ENCODE data around the gene EPB41. TPM values are rescaled to one million over a fixed set of nuclear protein-coding genes. Genes with fewer than 3 reads are reported as not detected.
"Not testable (repeated sequence)": the region's sequence is repeated elsewhere in the genome, so short reads cannot be mapped to it uniquely, and the experiment has no call there.

The EPB41 gene
- total and polyA plus RNA-seq, 2 experiments from 2014 or later: 13.2 to 60.8 TPM

DNA sequence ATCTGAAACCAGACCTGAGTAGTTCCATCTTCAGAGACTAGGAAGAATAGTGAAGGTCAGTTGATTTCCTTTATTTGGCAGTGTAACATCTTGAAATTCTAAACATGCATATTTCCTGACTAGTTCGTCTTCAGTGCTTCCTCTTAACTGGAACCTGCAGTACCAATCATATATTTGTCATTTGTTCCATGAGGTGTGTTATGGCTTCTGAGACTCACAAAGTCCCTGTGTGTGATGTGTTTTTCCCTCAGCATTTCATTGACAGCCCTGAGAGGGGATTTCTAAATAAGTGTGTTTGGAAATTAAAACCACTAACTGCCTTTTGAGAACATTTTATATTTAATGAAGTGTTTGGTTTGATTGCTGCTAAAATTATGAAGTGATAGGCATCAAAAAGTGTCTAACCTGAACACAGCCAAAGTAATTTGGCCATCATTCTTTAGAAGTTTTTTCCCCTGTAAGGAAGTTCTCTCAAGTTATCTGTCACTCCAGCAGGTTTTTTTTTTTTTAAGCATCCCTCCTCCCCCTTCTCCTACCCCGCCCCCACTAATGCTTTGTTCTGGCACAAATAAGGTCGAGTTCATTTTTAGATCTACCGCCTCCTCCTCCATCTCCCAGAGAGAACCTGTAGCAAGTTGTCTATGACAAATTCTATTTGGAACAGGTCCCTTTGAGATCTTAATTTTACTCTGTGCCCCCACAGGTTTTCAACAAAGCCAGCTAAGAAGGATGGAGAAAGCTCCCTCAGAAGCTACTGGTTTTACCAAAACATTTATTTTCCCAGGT, 148.0 kb downstream of the EPB41 start:
- WGBS (ENCODE audit: low lambda C conversion rate, missing lambda C conversion rate): 86% methylated on average over 4 of the region's 4 CpGs
- no peaks in the 10 kb centered on the region for H3K9me2 ChIP-seq (replicated peaks; ENCODE audit: insufficient read depth)
- no peak for TF ChIP-seq EZH2phosphoT487 (IDR thresholded peaks at IDR 0.05; ENCODE audit: low read depth, severe bottlenecking, unreplicated experiment)
- TF ChIP-seq, protein P1, sequence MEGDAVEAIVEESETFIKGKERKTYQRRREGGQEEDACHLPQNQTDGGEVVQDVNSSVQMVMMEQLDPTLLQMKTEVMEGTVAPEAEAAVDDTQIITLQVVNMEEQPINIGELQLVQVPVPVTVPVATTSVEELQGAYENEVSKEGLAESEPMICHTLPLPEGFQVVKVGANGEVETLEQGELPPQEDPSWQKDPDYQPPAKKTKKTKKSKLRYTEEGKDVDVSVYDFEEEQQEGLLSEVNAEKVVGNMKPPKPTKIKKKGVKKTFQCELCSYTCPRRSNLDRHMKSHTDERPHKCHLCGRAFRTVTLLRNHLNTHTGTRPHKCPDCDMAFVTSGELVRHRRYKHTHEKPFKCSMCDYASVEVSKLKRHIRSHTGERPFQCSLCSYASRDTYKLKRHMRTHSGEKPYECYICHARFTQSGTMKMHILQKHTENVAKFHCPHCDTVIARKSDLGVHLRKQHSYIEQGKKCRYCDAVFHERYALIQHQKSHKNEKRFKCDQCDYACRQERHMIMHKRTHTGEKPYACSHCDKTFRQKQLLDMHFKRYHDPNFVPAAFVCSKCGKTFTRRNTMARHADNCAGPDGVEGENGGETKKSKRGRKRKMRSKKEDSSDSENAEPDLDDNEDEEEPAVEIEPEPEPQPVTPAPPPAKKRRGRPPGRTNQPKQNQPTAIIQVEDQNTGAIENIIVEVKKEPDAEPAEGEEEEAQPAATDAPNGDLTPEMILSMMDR (IDR thresholded peaks at IDR 0.05; ENCODE audit: poor library complexity): no peak
- TF ChIP-seq EZH2 (IDR thresholded peaks at IDR 0.05; ENCODE audit: borderline replicate concordance): no peak

GRCh38 chr1:29064064-29064463, 149.7 kb downstream of the EPB41 start:
- H3K9me3 ChIP-seq (ENCODE audit: low read depth): no peaks in the 10 kb centered on the region
- no peaks in the 10 kb centered on the region for H3K27me3 ChIP-seq
- H4K20me1 ChIP-seq (ENCODE audit: insufficient read depth, poor library complexity, severe bottlenecking): no peaks in the 10 kb centered on the region
- H3K27ac ChIP-seq: no peak overlapping the region
- TF ChIP-seq, protein P1 (IDR thresholded peaks at IDR 0.05; ENCODE audit: poor library complexity): no peak
- TF ChIP-seq EZH2 (IDR thresholded peaks at IDR 0.05; ENCODE audit: borderline replicate concordance): no peak
- no peak for TF ChIP-seq EZH2phosphoT487 (IDR thresholded peaks at IDR 0.05; ENCODE audit: low read depth, severe bottlenecking, unreplicated experiment)
- no peak overlapping the region for H3K4me2 ChIP-seq
- H3K4me1 ChIP-seq (ENCODE audit: insufficient read depth): no peaks in the 10 kb centered on the region
- no peak overlapping the region for H3K4me3 ChIP-seq
- no peaks in the 10 kb centered on the region for H3K79me2 ChIP-seq
- H3K9me2 ChIP-seq (replicated peaks; ENCODE audit: insufficient read depth): no peaks in the 10 kb centered on the region
- 92% methylated on average over 1 of the region's 1 CpG for WGBS (ENCODE audit: low lambda C conversion rate, missing lambda C conversion rate)
- DNase-seq (ENCODE audit: low spot score): no peak
- no peaks in the 10 kb centered on the region for H3K36me3 ChIP-seq (replicated peaks; ENCODE audit: insufficient read depth, low read depth)
- H2AFZ ChIP-seq: no peak overlapping the region

More for the DNA sequence above, 148.0 kb downstream of the EPB41 start:
- no peaks in the 10 kb centered on the region for H4K20me1 ChIP-seq (ENCODE audit: insufficient read depth, poor library complexity, severe bottlenecking)
- H3K4me2 ChIP-seq: no peak overlapping the region
- no peaks in the 10 kb centered on the region for H3K4me1 ChIP-seq (ENCODE audit: insufficient read depth)
- no peaks in the 10 kb centered on the region for H3K36me3 ChIP-seq (replicated peaks; ENCODE audit: insufficient read depth, low read depth)
- no peak overlapping the region for H3K4me3 ChIP-seq
- H3K79me2 ChIP-seq: no peaks in the 10 kb centered on the region
- DNase-seq (ENCODE audit: low spot score): no peak
- H2AFZ ChIP-seq: no peak overlapping the region
- H3K27ac ChIP-seq: no peak overlapping the region
- no peaks in the 10 kb centered on the region for H3K27me3 ChIP-seq
- H3K9me3 ChIP-seq (ENCODE audit: low read depth): no peaks in the 10 kb centered on the region

DNA sequence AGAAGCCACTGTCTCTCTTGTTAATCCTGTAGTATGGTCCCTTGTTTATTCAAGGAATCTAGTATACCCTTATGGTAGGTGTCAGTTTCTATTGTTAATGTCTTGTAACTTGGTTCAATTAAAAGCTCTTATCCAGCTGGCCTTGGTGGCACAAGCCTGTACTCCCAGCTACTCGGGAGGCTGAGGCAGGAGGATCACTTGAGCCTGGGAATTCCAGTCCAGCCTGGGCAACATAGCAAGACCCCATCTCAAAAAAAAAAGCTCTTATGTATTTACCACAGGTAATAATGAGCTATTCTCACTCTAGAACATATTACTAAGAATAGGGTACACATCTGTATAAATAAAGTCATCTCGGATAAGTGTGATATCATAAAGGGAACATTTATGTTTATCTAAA, 162.8 kb downstream of the EPB41 start:
- Histone ChIP-seq H3K79me2 (no peaks in the 10 kb centered on the region), H3K27ac (no peak overlapping the region), H3K4me1 (ENCODE audit: insufficient read depth) (no peaks in the 10 kb centered on the region), H3K36me3 (replicated peaks; ENCODE audit: insufficient read depth, low read depth) (no peaks in the 10 kb centered on the region), H3K4me3 (no peak overlapping the region), H4K20me1 (ENCODE audit: insufficient read depth, poor library complexity, severe bottlenecking) (no peaks in the 10 kb centered on the region), H3K9me2 (replicated peaks; ENCODE audit: insufficient read depth) (no peaks in the 10 kb centered on the region), H3K27me3 (no peaks in the 10 kb centered on the region), H2AFZ (no peak overlapping the region), H3K4me2 (no peak overlapping the region), H3K9me3 (ENCODE audit: low read depth) (no peaks in the 10 kb centered on the region)
- 97% methylated on average over 2 of the region's 2 CpGs for WGBS (ENCODE audit: low lambda C conversion rate, missing lambda C conversion rate)
- DNase-seq (ENCODE audit: low spot score): no peak
- TF ChIP-seq EZH2phosphoT487 (IDR thresholded peaks at IDR 0.05; ENCODE audit: low read depth, severe bottlenecking, unreplicated experiment) (no peak), EZH2 (IDR thresholded peaks at IDR 0.05; ENCODE audit: borderline replicate concordance) (no peak)
- TF ChIP-seq, protein P1 (IDR thresholded peaks at IDR 0.05; ENCODE audit: poor library complexity): no peak

- H3K4me2 ChIP-seq; H3K27me3 ChIP-seq; H4K20me1 ChIP-seq (ENCODE audit: insufficient read depth, poor library complexity, severe bottlenecking); H3K9me3 ChIP-seq (ENCODE audit: low read depth); DNase-seq (ENCODE audit: low spot score); H3K79me2 ChIP-seq; H3K4me3 ChIP-seq; H3K36me3 ChIP-seq (replicated peaks; ENCODE audit: insufficient read depth, low read depth); H3K9me2 ChIP-seq (replicated peaks; ENCODE audit: insufficient read depth); H3K4me1 ChIP-seq (ENCODE audit: insufficient read depth); H3K27ac ChIP-seq; H2AFZ ChIP-seq: not testable (repeated sequence)
- 96% methylated on average over 15 of the region's 16 CpGs for WGBS (ENCODE audit: low lambda C conversion rate, missing lambda C conversion rate)
Measured at GRCh38 chr1:29079916-29080629, 165.7 kb downstream of the EPB41 start.

Data from hepatocyte (in vitro differentiated cells).